K562 (cell line): Measurements from ENCODE around the gene FMN2. TPM values are rescaled to one million over a fixed set of nuclear protein-coding genes. Genes with fewer than 3 reads are reported as not detected.

Source experiments
- ATAC-seq: fragments of 200-7000 bp; cut with Tn5 transposase; 3 replicates; pipeline ENCODE4 v1.9.1; 2020; ENCODE audit warnings: moderate library complexity
- BruUV-seq: library from RNA; stranded (reverse); fragments of 400-500 nt; replicated peaks from 2 replicates; lab custom pipeline; 2021; lab: Mats Ljungman, UMichigan
- CTCF ChIA-PET: fragments of 300-600 bp; formaldehyde crosslinking; extraction: SDS; loops from one replicate; lab custom pipeline; 2021; ENCODE audit warnings: low intra/inter-chr PET ratio; lab: Yijun Ruan, JAX
- POLR2A ChIA-PET: fragments of 300-600, 350-650 bp; sonication (Branson Sonifier 250); formaldehyde crosslinking; extraction: SDS; loops from one replicate; lab custom pipeline; 2021; ENCODE audit warnings: antibody characterized with exemption, inconsistent platforms; lab: Yijun Ruan, JAX
- DNase-seq, 4 experiments: peaks; one replicate each; pipeline versions ENCODE4 v3.0.0 to v3.0.0-alpha.2; 2011 to 2018; ENCODE audit warnings: low spot score in 3 of 4, mixed read lengths in 3 of 4; ENCODE audit errors: extremely low read depth in 1 of 4
- FAIRE-seq: peaks from 2 replicates; lab custom pipeline; 2011; peaks lifted over from hg19 to GRCh38; lab: Jason Lieb, UNC
- H2AFZ ChIP-seq: 2 replicates; pipeline ENCODE4 v1.6.0; 2011; ENCODE audit warnings: low read depth, low read length, control low read depth, inconsistent platforms
- H3K27ac ChIP-seq: fragments of 200-600 bp; 3 replicates; pipeline ENCODE4 v1.8.0; 2011; ENCODE audit warnings: low read depth, mild to moderate bottlenecking, control low read depth, inconsistent platforms, low read length, moderate library complexity, mixed read lengths; ENCODE audit errors: extremely low read depth
- H3K27me3 ChIP-seq, 2 experiments: fragments of 300-600 bp in 1 of 2; 2 replicates in 1 of 2; 3 replicates in 1 of 2; pipeline versions ENCODE4 v1.6.0 to v1.8.0; 2011; ENCODE audit warnings: inconsistent platforms in 2 of 2, low read length in 2 of 2, mild to moderate bottlenecking in 1 of 2, mixed read lengths in 1 of 2, moderate library complexity in 1 of 2; ENCODE audit not compliant: control insufficient read depth in 2 of 2, insufficient read depth in 2 of 2
- H3K36me3 ChIP-seq: fragments of 300-600 bp; 3 replicates; pipeline ENCODE4 v1.8.0; 2011; ENCODE audit warnings: mild to moderate bottlenecking, low read length, inconsistent platforms; ENCODE audit not compliant: control insufficient read depth, insufficient read depth
- H3K4me1 ChIP-seq, 2 experiments: fragments of 200-600 bp in 1 of 2; replicated peaks in 1 of 2; 2 replicates in 1 of 2; 3 replicates in 1 of 2; pipeline versions ENCODE4 v1.5.1 to v1.8.0; 2011; ENCODE audit warnings: inconsistent platforms in 2 of 2, low read length in 2 of 2, mild to moderate bottlenecking in 1 of 2, mixed read lengths in 1 of 2, moderate library complexity in 1 of 2; ENCODE audit not compliant: control insufficient read depth in 2 of 2, insufficient read depth in 2 of 2
- H3K4me2 ChIP-seq: 2 replicates; pipeline ENCODE4 v1.6.1; 2011; ENCODE audit warnings: low read length, control low read depth, inconsistent platforms, mixed read lengths; ENCODE audit not compliant: insufficient read depth
- H3K4me3 ChIP-seq: fragments of 200-600 bp; sonication (generic), shearing (Covaris generic); 2 replicates; pipeline ENCODE4 v1.5.1; 2016; ENCODE audit warnings: control low read depth, inconsistent platforms
- H3K79me2 ChIP-seq: fragments of 200-600 bp; 3 replicates; pipeline ENCODE4 v1.8.0; 2011; ENCODE audit warnings: low read length, inconsistent platforms; ENCODE audit not compliant: control insufficient read depth, insufficient read depth
- H3K9ac ChIP-seq, 2 experiments: 2 replicates each; pipeline versions ENCODE4 v1.6.0 to v1.6.1; 2011; ENCODE audit warnings: low read depth in 2 of 2, low read length in 2 of 2, control low read depth in 1 of 2, inconsistent platforms in 1 of 2, mild to moderate bottlenecking in 1 of 2, mixed read lengths in 1 of 2; ENCODE audit not compliant: insufficient read depth in 1 of 2
- H3K9me1 ChIP-seq: one replicate; pipeline ENCODE4 v1.6.0; 2011; ENCODE audit warnings: inconsistent platforms, mild to moderate bottlenecking, low read length, moderate library complexity; ENCODE audit not compliant: control insufficient read depth, insufficient read depth
- H3K9me3 ChIP-seq: replicated peaks from 2 replicates; pipeline ENCODE4 v1.5.1; 2011; ENCODE audit warnings: low read depth, low read length, inconsistent platforms; ENCODE audit not compliant: control insufficient read depth, insufficient read depth
- H4K20me1 ChIP-seq: replicated peaks from 2 replicates; pipeline ENCODE4 v1.6.1; 2011; ENCODE audit warnings: low read length, inconsistent platforms, mixed read lengths; ENCODE audit not compliant: control insufficient read depth, insufficient read depth
- BCL6 ChIP-seq: fragments of 250-450 bp; sonication (Bioruptor Pico); IDR thresholded peaks from 2 replicates; pipeline ENCODE4 v1.4.0; 2020
- CHD1 ChIP-seq: fragments of 200-600 bp; sonication (generic); IDR thresholded peaks from one replicate; pipeline ENCODE4 v1.6.1; 2012; ENCODE audit warnings: mild to moderate bottlenecking, moderate library complexity, low read length, inconsistent platforms
- ELF1 ChIP-seq: fragments of 200-800 bp; sonication (Bioruptor generic); IDR thresholded peaks from 2 replicates; pipeline ENCODE4 v1.6.1; 2016; ENCODE audit warnings: missing genetic modification characterization, missing compliant biosample characterization
- HES1 ChIP-seq: fragments of 450-650 bp; IDR thresholded peaks from 2 replicates; pipeline ENCODE4 v1.6.1; 2016; ENCODE audit warnings: low read depth, mild to moderate bottlenecking, moderate library complexity
- LEF1 ChIP-seq: fragments of 450-650 bp; IDR thresholded peaks from 2 replicates; pipeline ENCODE4 v1.6.1; 2016; ENCODE audit warnings: mild to moderate bottlenecking
- MECOM ChIP-seq: fragments of 250-450 bp; sonication (Bioruptor Pico); IDR thresholded peaks from 2 replicates; pipeline ENCODE4 v1.8.0; 2022; ENCODE audit warnings: inconsistent platforms
- RBM22 ChIP-seq: fragments of 200-400 bp; formaldehyde crosslinking; IDR thresholded peaks from 2 replicates; pipeline ENCODE4 v1.6.1; 2018; ENCODE audit warnings: low read length, low read depth; ENCODE audit not compliant: poor library complexity, severe bottlenecking
- ZC3H4 ChIP-seq: sonication (generic); formaldehyde crosslinking; IDR thresholded peaks from 2 replicates; pipeline ENCODE4 v1.9.0; 2021; ENCODE audit warnings: missing genetic modification reagents, borderline replicate concordance
- ZNF318 ChIP-seq, 2 experiments: fragments of 450-650 bp; IDR thresholded peaks; 2 replicates each; pipeline ENCODE4 v1.6.1; 2016; ENCODE audit warnings: mild to moderate bottlenecking in 2 of 2, borderline replicate concordance in 1 of 2, low read depth in 1 of 2, moderate library complexity in 1 of 2
- ZNF408 ChIP-seq: fragments of 250-450 bp; sonication (Bioruptor Pico); IDR thresholded peaks from 2 replicates; pipeline ENCODE4 v1.4.0; 2020; ENCODE audit warnings: low read depth, mild to moderate bottlenecking, moderate library complexity
- ZNF444 ChIP-seq: fragments of 250-450 bp; sonication (Bioruptor Pico); IDR thresholded peaks from 2 replicates; pipeline ENCODE4 v1.4.0; 2020; ENCODE audit warnings: mild to moderate bottlenecking, moderate library complexity
- WGBS: fragments of 100-300 bp; shearing (Covaris generic); methylation state at CpG from one replicate; pipeline ENCODE4 v1.1.6; 2016; ENCODE audit warnings: low coverage, mixed read lengths; ENCODE audit not compliant: insufficient coverage; ENCODE audit errors: missing lambda C conversion rate; 5-methylcytosine and 5-hydroxymethylcytosine counted together
- in situ Hi-C: fragments of 300-500 bp; cut with MboI; formaldehyde crosslinking; loops from 4 replicates; pipeline ENCODE4 v1.15.0; 2018; ENCODE audit warnings: inconsistent platforms, mixed read lengths
- intact Hi-C: fragments of 100-400 bp; cut with micrococcal nuclease; formaldehyde crosslinking; loops from 2 replicates; pipeline ENCODE4 v1.14.2; 2022
- polyA plus RNA-seq, 8 experiments: library from polyadenylated mRNA; depleted of rRNA in 4 of 8; stranded (reverse) in 5 of 8; unstranded in 3 of 8; fragments of >200 nt; fragmentation: Nextera tagmentation in 2 of 8; fragmentation: Illumina TruSeq in 1 of 8; extraction: Ambion mirVana in 2 of 8; extraction: Trizol in 1 of 8; gene quantifications; 2 replicates each; pipeline versions ENCODE4 v1.2.1 to v1.2.3, GENCODE V29; 2011 to 2014; ENCODE audit warnings: inconsistent platforms in 1 of 8, missing spikeins in 1 of 8
- total RNA-seq, 7 experiments: library from RNA; depleted of rRNA in 6 of 7; stranded (reverse); fragments of >200 nt in 6 of 7; fragmentation: Illumina TruSeq in 2 of 7; extraction: Trizol in 2 of 7; gene quantifications; 2 replicates each; pipeline versions ENCODE4 v1.2.1 to v1.2.3, GENCODE V29; 2011 to 2021; ENCODE audit warnings: low replicate concordance in 1 of 7

Gene FMN2
- total and polyA plus RNA-seq, 9 of the 15 experiments (the other 6 are each of a cell fraction or from before 2014, with no cell fraction given): 0.15 to 0.45 (median 0.16) TPM; not detected in 3

- Histone ChIP-seq H3K4me3 (no peak overlapping the region), H3K27me3 (no peaks in the 10 kb centered on the region), H3K9ac (no peak overlapping the region), H3K36me3 (no peaks in the 10 kb centered on the region), H2AFZ (no peak overlapping the region), H3K4me2 (no peak overlapping the region), H4K20me1 (no peaks in the 10 kb centered on the region), H3K4me1 (no peaks in the 10 kb centered on the region), H3K27ac (no peak overlapping the region), H3K79me2 (no peaks in the 10 kb centered on the region), H3K9me3 (no peaks in the 10 kb centered on the region), H3K9me1 (no peaks in the 10 kb centered on the region)
- BruUV-seq: no TSS peak
- DNase-seq (no peak), FAIRE-seq (no peak), ATAC-seq (no peak)
- TF ChIP-seq ZNF318 (IDR thresholded peaks at IDR 0.05; ENCODE audit: borderline replicate concordance in 1 of 2, low read depth in 1 of 2): no peak
- TF ChIP-seq BCL6 (CRISPR knock-in tag): no peak
- TF ChIP-seq RBM22: no peak
- TF ChIP-seq ELF1 (tag): no peak
- TF ChIP-seq MECOM (CRISPR knock-in tag): no peak
- no peak for TF ChIP-seq ZC3H4 (CRISPR knock-in tag)
- TF ChIP-seq LEF1: no peak
- TF ChIP-seq ZNF408: no peak
- TF ChIP-seq CHD1: no peak
- TF ChIP-seq ZNF444 (CRISPR knock-in tag): no peak
- no peak for TF ChIP-seq HES1
- POLR2A ChIA-PET: no interaction called here
- CTCF ChIA-PET: no interaction called here
- in situ Hi-C loops (no loop called here), intact Hi-C loops (no loop called here)
- WGBS: 3% methylated on average over 7 of the region's 7 CpGs
Observed at GRCh38 chr1:240169188-240169587, 77.5 kb downstream of the FMN2 start.
